Measurements from ENCODE around the gene HMCN1.

HMCN1 gene

DNA sequence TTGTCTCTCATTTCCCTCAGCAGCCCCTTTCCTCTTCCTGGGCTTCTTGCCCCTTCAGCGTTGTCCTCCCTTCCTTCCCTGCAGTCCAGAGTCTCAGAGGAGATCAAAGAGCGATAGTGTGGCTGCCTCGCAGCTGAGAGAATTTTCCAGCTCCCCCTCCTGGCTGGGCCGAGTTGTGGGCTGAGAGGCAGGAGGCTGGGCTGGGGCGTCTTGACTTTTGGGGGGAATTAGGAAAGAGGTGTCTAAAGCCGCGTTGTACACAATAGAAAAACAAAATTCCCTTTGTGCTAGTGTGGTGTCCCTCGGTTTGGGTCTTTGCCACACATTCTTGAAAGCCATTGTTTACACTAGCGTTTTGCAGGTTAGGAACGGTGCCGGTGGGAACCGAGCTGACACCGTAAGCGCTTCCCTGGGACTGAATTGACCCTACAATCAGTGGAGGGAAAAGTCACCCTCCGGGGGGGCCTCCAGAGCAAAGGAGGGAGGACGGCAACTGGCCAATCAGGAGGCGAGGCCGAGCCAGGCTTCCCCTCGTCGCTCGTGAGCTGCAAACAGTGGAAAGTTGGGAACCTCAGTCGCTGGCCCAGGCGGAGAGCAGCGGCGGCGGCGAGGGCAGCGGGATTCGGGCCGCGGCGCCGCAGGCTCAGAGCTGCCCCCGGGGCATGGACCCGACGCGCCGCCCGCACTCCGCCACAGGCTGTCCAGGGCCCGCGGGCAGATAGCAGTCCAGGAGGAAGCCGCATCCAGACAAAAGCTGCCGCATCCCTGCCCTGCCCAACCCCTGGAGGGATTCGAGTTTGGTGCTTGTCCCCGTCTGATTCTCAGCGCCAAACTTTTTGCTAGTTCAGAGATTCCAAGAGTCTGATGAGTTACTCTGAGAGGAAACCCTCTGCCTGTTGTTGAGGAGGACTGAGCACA lies at the start of gene HMCN1:
Gene HMCN1, plus strand, starts transcription at position 574 of the 918 bp plus-strand sequence. CDS start 389 bp downstream, outside the sequence.
- no peak for DNase-seq (ENCODE audit: low read depth in 2 of 2)

DNA sequence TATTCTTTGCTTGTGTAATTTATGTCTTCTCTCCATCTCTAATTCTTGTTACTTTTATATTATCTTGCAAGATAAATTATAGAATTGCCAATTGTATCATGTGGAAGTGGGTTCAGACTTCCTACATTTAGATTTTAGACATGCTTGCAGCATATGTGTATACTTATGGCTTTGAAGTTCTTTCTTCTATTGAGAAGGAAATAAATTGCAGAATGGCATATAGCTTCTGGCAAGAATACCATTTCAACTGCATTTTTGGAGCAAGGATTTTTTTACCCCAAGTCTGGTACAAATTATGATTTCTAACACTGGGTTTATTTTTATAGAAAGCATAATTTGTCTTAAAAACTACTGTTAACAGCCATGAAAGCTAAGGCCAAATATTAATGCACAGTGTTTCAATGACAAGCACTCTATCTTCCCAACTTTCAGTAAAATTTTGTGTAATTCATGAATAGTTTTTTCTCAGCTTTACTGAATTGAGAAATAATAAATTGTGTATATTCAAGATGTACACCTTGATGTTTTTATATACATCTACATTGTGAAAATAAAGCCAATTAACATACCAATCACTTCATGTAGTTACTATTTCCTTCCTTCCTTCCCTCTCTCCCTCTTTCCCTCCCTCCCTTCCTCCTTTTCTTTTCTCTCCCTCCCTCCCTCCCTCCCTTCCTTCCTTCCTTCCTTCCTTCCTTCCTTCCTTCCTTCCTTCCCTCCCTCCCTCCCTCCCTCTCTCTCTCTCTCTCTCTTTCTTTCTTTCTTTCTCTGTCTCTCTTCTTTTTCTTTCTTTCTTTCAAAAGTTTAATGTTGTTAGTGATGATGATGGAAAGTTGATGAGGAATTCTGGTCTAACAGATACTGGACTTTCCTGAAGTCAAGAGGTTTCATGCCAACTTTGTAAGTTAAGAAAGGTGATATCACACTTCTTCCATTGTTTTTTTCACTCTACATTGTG lies 47.1 kb upstream of the HMCN1 start:
- DNase-seq (ENCODE audit: low read depth in 2 of 2), result no peak

DNA sequence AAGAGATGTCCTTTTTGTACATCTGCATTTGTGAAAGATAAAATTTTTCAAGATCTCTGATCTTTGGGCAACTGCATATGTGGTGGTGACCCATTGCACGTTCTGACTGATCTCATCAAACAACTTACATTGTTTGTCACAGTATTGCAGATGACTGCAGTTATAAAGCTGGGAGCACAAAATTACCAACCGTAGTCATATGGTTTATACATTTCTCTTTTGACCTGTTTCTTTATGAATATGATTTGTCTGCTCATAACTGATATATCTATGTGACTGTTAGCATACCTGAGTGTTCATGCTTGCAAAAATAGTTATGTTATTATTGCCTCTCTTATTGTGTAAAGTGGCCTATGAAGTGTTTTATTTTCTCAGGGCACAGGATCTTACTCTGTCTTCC lies 43.7 kb upstream of the HMCN1 start:
- no peak for DNase-seq (ENCODE audit: low read depth in 2 of 2)

DNA sequence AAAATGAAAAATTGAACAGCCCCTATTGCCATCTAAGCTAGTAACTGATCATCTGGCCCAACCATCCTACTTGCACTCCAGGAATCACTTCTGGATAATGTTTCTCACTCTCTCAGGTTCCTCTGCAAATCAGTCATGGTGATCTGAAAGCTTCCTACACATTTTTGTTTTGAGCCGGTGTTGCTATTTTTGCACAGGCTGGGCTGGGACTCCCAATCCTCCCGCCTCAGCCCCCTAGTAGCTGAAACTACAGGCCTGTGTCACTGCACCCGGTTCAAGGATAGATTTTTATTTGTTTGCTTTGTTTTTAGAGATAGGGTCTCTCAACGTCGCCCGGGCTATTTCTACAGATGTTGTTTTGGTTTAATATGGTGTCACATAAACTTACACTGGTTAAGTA lies 40.5 kb upstream of the HMCN1 start:
- no peak for DNase-seq (ENCODE audit: low read depth in 2 of 2)

DNA sequence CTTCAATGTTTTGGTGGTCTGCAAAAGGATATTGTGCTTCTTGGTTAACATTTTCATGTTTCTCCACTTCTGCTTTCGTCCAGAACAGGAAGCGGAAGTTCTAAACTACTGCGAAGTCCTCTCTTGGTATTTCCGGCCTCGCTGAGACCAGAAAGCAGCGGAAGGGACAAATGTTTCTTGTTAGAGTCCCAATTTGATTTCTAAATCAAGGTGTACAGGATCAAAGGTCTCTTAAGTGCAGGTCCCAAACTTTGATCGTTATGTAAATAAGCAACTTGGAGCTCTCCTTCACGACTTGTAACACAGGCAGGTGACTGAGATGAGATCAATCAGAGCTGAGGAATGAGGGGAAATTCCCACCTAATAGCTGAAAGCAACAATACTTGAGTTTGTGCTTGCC lies 40.1 kb upstream of the HMCN1 start:
- no peak for DNase-seq (ENCODE audit: low read depth in 2 of 2)

DNA sequence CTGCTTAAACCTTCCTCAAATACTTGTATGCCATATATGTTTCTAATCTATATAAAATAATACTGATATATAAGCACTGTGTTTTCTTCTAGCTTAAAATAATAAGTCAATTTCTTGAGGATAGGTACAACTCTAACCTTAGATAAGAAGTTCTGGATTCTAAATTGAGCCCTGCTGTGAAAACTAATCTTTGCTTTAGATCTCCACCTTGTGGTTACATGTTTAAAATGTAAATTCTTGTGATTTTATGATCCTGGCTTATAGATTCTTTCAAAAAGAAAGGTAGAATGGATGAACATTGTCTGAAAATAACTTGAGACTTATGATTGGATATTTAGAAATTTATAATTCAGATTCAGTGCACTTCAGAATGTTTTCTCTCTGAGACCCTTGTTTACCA lies 38.9 kb upstream of the HMCN1 start:
- DNase-seq (ENCODE audit: low read depth in 2 of 2), result no peak

DNA sequence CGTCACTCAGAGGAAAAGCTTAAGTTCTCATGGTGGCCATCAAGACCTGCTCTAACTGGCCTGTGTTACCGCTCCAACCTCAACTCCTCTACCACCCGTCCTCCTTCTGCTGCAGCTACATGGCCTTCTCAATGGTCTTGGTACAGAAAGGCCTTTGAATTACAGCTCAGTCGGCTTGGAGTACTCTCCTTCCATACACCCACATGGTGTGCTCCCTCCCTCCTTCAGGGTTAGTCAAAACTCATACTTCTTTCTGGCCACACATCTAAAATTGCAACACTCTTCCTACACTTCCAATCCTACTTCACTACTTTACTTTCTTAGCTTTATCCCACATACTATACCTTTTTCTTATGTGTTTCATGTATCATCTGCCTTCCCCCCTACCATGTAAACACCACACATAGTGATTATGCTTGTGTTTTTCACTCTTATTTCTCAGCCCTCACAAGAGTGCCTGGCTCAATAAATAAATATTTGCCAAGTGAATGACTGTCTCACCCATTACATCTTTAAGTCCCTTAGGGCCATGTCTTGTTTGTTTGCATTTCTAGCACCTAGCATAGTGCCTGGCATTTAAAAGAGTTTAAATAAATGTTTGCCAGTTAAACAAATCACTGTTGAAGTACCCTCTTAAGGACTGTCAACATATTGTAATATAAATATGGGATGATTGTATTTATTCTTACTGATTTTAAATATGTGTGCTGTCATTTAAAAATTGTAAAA lies 37.6 kb upstream of the HMCN1 start:
- no peak for DNase-seq (ENCODE audit: low read depth in 2 of 2)

DNA sequence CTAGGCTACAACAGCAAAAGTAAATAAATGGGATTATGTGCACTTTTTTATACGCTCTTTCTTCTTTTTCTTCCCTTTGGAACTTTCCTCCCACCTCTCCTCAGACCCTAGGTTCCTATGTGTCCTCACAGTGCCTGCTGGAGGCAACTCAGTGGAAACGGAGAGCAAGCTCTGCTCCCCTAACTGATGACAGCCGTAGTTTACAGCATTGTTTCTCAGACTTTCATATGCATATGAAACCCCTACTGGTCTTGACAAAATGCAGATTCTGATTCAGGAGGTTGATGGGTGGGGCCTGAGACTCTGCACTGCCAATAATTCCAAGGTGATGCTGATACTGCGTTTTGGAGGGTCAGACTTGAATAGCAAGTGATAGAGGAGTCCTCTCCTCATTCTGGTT lies 34.3 kb upstream of the HMCN1 start:
- DNase-seq (ENCODE audit: low read depth in 2 of 2), result no peak

DNA sequence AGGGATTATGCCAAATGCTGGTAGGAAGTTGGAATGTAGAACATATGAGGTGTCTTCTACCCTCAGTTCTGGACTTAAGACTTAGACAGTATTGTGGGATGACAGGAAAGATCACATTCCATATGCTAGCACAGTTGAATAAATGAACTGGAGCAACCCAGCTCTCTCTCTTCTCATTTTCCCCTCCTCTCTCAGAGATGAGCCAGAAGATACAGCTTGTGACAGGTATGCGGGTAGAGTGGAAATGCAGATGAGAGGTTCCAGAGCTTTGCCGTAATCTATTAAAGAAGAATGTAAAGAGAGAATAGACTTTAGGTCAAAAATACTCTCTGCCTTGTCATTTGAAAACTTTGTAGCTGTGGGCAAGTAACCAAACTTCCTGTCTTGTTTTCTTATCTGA lies 32.5 kb upstream of the HMCN1 start:
- DNase-seq (ENCODE audit: low read depth in 2 of 2), result no peak

DNA sequence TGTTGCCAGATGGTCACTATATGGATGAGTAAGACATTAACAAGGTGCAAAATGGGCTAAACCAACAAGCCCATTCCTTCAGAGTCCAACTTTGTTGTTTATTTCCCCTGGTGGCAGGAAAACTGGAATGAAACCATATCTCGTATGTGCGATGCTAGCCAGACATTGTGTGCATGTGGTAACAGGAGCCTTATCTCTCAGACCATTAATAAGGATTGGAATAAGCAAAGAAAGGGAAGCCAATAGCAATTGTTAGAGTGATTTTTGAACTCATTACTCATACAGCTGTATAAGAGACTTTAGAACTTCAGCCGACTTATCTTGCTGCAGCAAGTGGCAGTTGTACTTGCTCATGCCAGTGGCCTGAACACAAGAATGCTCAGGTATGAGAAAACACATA lies 30.0 kb upstream of the HMCN1 start:
- no peak for DNase-seq (ENCODE audit: low read depth in 2 of 2)

DNA sequence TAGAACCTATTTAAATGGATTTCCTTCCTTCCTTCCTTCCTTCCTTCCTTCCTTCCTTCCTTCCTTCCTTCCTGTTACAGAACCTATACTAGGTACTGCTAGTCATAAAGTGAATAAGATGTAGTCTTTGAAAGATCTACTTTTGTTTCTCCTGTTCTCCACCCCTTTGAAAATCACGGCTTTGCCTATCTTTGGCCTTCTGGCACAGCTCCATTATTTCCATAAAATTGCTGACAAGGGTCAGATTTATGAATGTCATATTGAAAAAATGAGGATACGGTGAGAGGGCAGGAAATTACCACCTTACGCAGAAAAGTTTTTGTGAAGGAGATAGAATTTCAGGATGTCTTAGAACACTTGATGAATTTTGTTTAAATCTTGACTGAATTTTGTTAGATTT lies 18.1 kb upstream of the HMCN1 start:
- no peak for DNase-seq (ENCODE audit: low read depth in 2 of 2)

DNA sequence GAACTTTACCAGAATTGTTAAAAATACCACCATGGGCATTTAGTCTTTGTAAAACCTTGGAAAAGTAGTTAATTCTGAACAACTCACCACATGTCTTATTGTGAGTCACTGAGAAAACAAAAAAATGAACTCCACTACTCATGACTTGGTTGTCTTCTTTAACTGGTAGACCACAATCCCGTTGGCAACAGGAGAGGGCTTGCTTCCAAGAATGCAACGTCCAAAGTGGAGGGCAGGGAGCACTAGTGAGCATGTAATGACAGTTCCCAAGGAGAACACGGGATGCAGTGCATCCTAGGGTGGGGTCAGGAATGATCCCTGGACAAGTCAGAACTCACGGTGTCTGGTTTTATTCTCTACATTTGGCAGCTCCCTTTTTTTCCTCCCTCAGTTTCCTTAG lies 15.2 kb upstream of the HMCN1 start:
- DNase-seq (ENCODE audit: low read depth in 2 of 2), result no peak

DNA sequence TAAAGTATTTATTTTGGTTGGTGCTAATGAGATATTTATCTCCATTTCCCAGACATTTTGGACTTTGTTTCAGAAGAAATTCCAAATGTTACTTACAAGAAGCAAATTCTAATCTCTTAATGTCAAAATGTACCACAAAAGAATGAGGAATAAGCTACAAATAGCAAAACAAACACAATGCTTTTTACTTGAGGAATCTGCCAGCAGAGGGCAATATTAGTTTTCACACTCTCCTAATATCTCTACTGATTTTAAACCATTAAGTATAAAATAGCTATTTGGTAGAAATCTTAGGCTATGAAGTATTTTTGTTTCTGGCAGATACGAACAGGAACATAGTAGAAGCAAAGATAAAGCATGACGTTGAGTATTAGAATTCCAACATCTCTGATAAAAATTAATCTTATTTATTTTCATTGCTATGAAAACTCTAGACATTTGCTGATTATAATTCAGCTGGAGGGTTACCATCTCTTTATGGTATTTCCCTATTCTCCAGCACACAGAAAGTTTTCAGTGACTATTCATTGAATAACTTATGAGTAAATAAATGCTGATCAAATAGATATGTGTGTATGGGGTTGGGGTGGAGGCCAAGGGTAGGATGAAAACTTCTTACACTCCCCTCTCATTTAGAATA lies 13.4 kb upstream of the HMCN1 start:
- DNase-seq (ENCODE audit: low read depth in 2 of 2), result no peak

DNA sequence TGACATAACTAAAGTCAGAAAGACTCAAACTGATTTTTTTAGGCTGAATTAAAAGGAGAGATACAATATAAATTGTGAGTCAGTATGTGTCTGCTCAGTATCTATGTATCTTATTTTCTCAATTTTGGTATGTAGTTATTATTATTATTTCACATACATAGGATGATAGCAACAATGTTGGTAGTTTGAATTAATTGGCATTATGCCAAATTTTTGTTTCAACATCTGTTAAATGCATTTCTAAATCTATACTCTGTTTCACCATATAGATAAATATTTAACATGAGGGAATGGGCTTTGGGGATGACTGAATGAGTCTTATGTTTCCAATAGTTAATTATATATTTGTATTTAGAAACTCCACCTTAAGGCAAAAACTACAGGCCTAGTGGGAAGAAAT lies 12.6 kb upstream of the HMCN1 start:
- DNase-seq (ENCODE audit: low read depth in 2 of 2), result no peak

DNA sequence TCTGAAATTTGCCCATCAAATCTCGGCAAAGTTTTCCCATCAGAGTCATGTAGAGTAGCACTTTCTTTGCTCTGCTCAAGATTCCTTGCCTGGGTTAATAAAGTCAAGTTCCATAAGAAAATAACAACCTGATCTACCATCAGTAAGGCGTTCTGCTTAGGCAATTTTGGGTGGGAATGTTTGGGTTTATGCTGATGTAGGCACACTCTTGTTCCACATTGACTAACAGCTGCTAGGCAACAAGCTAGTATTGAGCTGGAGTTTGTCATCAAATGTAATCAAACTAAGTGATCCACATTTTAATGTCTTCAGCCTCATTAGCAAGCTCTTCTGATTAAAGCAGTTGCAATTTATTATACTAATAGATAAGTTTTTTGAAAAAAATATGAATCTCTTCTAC lies 12.1 kb upstream of the HMCN1 start:
- no peak for DNase-seq (ENCODE audit: low read depth in 2 of 2)

DNA sequence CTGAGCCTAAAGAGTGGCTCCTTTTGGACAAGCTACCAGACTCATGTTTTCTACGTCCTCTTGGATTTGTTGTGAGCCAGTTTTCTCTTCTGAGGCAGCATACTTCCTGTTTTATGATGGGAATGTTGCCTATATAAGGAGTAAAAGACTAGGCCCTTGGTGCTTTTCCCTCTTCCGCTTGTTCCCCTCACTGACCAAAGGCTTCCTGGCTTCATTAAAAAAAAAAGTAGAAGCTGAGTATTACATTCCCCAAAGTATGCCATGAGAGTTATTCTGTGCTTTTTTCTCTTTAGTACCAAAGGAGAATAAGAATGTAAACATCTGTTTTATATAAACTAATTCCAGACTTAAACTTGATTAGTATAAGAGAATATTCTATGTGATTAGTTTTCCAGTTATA lies 6.5 kb upstream of the HMCN1 start:
- DNase-seq (ENCODE audit: low read depth in 2 of 2), result no peak

DNA sequence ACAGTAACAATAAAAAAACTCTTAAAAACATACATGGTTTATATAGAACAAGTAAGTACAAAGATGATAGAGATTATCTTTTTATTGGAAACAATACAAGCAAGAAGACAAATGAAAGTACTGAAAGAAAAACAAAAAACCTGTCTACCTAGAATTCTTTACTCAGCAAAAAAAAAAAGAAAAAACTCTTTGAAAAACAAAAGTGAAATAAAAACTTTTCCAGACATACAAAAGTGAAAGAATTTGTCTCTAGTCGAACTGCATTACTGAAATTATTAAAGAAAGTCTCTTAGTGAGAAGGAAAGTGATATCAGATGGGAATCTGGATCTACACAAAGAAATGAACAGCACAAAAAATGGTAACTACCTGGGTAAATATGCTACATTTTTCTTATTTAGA lies 2.7 kb upstream of the HMCN1 start:
- no peak for DNase-seq (ENCODE audit: low read depth in 2 of 2)

DNA sequence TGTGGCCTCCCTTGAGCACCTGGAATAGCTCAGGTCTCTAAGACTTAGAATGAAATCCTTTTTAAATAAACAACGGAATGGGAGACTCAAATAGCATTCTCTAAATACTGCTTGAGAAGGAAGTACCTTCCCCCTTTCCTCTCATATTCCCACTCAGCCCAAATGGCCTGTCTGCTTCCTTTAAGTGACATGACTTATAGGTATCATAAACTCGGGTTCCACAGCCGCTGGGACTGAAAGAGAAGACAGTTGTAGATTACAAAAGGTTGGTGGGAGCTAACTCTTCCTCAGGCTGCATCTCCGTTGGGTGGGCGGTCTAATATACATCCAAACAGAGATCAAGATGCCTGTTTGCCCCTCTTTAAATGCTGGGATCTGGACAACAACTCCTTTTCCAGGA lies 1.2 kb upstream of the HMCN1 start:
- DNase-seq (ENCODE audit: low read depth in 2 of 2), result no peak

DNA sequence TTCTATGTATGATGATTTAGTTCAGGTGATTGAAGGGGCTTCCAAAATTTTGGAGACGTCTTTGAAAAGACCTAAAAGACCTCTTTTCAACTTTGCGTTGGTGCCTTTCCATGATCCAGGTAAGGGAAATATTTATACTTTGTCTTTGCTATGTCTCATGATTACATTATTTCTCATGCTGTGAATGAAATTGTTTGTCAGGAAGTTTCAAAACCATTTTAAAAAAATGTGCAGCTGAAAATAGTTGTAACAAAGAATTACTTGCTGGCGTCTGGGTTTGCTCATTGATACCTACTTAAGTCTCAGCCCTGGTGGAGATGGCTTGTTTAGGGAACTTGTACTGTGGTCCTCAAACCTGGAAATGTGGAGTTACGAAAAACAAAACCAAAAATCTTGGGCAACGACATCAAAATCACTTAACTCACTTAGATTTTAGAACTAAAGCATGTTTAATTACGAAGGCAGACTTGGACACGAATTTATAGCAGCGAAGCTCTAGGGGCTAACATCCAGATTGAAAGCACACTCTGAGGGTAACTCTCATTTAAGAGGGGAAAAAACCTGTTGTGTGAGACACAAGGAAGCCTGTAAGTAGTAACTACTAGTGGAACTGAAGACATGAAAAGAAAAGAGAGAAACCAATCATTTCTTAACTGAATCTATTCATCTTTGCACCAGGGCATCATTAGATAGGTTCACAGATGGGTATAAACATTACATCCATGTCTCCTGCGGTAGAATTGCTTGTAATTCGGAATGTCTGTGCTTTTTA lies 924 bp downstream of the HMCN1 start:
- DNase-seq (ENCODE audit: low read depth in 2 of 2), result no peak

DNA sequence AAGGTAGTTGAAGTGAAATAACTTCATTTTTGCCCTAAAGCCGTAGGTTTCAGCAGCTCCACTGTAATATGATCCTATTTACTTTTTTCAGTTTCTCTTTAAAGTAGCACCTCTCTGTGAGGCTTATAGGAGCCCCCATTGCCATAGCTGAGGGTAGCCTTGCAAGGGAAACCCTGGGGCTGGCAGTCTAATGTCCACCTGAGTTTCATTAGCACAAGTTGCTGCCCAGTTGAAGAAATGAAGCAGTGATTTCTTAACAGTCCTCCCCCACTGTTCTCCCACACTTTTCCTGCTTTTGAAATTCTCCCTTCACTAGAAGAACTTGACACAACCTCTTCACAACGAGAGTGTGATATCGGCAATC lies 1.5 kb downstream of the HMCN1 start:
- no peak for DNase-seq (ENCODE audit: low read depth in 2 of 2)

DNA sequence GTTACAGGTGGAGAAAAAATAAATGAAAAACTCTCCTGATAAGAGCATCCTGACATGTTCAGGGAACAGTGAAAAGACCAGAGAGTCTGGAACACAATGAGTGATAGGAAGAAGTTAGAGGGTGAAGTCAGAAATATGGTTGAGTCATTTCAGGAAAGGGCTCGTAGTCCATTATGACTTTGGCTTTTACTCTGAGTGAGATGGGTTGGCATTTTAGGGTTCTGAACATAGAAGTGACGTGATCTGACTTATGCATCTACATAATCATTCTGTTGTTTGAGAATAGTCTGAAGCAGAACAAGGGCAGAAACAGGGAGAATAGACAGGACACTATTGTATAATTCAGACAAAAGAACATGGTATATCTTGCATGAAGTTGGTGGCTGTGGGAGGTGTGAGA lies 5.8 kb downstream of the HMCN1 start:
- no peak for DNase-seq (ENCODE audit: low read depth in 2 of 2)

Data from stimulated activated CD4-positive, alpha-beta T cell treated with anti-CD3 and anti-CD28 coated beads, Interleukin-15, amount 100 ng/mL, for 48 hours (primary cell).